Activated CD4-positive, alpha-beta T cell treated with anti-CD3 and anti-CD28 coated beads, Interleukin-2, amount 50 U/mL, for 1 hour (primary cell): ENCODE data around the gene GPR135.

ENCODE experiments used
- DNase-seq: peaks from one replicate; pipeline ENCODE4 v3.0.0-alpha.2; 2020

Gene GPR135, protein sequence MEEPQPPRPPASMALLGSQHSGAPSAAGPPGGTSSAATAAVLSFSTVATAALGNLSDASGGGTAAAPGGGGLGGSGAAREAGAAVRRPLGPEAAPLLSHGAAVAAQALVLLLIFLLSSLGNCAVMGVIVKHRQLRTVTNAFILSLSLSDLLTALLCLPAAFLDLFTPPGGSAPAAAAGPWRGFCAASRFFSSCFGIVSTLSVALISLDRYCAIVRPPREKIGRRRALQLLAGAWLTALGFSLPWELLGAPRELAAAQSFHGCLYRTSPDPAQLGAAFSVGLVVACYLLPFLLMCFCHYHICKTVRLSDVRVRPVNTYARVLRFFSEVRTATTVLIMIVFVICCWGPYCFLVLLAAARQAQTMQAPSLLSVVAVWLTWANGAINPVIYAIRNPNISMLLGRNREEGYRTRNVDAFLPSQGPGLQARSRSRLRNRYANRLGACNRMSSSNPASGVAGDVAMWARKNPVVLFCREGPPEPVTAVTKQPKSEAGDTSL

GRCh38 chr14:59465316-59466135 is at the start of gene GPR135:
Gene GPR135 (minus strand): TSS chr14:59465380. CDS start chr14:59465226, 154 bp downstream.
- DNase-seq = peak; percentile 34

GRCh38 chr14:59511916-59512575 is 46.9 kb upstream of the GPR135 start:
- DNase-seq = no peak

DNA sequence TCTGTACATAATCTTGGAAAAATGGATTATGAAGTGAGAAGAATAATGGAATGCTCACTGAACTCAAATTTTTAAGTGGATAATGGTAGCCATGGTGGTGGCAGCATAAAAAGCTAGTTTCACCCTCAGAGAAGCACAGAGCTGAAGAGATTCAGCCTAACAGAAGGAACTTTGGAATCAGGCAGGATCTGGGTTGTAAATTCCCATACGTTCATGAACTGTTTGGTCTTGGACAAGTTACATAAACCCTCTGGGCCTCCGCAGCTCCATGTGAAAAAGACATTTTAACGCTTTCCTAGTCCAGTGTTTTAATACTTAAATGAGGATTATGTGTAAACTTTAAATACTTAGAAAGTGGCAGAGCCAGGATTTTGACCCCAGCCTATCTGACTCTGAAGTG is 45.8 kb upstream of the GPR135 start:
- DNase-seq = no peak

- DNase-seq = no peak
Measured at GRCh38 chr14:59510001-59510400, 44.8 kb upstream of the GPR135 start.

DNA sequence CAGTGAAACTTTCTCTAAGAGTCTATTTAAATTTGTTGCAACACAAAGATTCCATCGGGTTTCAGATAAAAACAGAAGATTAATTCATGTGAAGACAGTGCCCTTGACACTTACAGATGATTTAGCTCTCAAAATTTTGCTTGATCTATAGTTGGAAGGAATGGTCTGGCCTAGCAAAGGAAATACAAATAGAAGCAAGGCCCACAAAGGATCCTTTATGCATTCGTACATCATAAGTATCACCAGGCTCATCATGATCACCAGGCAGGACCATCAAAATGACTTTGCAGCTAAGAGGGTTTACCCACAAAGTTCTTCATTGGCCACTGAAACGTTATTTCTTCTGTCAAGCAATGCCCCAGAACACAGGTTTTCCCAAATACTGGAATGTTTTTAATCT is 43.9 kb upstream of the GPR135 start:
- DNase-seq = no peak

DNA sequence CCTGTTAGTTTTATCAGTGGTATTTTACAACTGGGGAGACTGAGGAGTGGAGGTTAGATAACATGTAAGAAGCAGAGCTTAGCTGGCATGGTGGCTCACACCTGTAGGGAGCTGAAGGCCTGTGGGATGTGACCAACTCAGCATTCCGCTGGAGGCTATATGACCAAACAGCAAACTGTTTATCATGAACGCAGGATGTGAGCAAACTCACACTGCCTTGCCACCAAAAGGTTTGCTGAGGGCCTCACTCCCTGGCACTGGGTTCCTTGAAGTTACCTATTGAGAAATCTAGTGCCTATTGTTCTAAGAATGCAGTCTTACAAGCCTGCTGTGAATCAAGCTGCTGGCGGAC is 42.5 kb upstream of the GPR135 start:
- DNase-seq = no peak

- peak; percentile 42 for DNase-seq
Measured at GRCh38 chr14:59507063-59507751, 42.0 kb upstream of the GPR135 start.

DNA sequence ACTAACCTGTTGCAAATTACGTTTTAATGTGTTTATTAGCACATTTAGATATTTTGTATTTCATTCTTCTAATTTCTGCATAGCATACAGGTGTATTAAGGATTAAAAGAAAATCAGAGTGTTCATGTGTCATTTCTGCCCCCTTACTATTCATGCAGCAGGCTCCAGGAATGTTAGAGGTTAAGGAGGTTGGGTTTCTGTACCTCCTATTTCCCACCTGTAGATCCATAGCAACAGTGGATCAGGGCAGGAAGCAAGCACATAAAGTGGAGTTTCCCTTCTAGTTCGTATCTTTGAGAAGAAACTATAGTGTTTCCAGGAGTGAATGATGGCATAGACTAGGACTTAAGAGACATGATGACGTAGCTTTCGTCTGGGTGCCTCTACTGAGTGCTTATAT is 38.1 kb upstream of the GPR135 start:
- DNase-seq = no peak

DNA sequence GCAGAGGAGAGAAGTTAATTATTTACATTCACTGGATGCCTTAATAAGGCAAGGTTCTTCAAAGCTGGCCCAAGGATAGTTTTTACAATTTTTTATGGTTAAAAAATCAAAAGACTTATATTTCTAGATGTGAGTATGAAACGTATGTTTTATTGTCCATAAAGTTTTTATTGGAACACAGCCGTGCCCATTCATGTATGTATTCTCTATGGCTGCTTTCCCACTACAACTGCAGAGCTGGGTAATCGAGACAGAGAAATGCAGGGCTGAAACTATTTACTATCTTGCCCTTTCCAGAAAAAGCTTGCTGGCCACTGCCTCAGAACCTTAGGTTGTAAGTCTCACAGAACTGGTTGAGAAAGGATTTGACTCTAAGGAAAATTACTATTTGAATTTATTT is 35.6 kb upstream of the GPR135 start:
- DNase-seq = no peak

- DNase-seq = no peak
Measured at GRCh38 chr14:59492384-59492783, 27.2 kb upstream of the GPR135 start.

DNA sequence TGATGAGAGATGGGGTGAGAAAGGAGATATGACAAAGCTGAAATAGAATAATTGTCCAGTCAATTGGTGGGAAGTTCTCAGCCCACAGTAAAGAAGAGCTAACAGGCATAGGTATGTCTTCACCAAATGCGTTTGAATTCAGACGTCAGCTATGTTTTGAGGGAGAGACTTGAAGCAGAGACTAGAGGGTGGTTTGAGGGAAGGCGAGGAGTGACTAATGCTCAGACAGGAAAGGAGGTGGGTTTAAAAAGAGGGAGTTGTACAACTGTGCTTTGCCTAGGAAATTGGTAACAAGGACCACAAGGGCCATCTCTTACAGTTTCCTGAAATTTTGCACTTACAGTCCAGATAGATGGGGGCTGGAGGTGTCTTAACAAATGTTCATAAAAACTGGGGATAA is 25.6 kb upstream of the GPR135 start:
- DNase-seq = no peak

DNA sequence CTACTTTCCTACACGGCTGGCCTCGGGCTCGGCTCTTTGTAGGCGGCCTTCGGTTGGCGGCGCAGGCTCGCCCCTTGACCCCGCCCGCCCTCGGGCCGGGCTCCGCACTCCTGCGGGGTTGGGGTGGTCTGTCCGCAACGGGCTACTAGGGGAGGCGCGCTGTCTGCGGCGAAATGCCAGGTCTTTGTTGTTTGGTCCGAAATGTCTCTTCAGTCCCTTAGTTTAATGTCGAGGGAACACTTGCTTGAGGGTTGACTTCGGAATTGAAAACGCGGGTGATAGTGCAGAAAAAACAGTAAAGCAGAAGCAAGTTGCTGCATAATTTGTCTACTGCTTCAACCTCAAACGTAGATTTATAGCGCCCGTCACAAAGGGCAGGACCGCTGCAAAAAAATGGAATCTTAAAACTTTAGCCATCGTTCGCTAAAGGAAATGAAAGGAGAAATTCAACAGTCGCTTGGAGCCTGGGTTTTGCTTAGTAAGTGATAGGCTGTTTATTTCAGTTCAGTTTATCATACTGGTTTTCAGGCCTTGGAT is 19.5 kb upstream of the GPR135 start:
- DNase-seq = no peak

- peak; percentile 99 for DNase-seq
Measured at GRCh38 chr14:59483819-59484638, 18.8 kb upstream of the GPR135 start, which contains the start of the genes JKAMP and L3HYPDH. Gene JKAMP (plus strand): TSS chr14:59484517. CDS start chr14:59484590, 73 bp downstream. Gene L3HYPDH (minus strand): TSS chr14:59484408. CDS start chr14:59484316, 92 bp downstream.

- DNase-seq = no peak
Measured at GRCh38 chr14:59483363-59483762, 18.2 kb upstream of the GPR135 start.

DNA sequence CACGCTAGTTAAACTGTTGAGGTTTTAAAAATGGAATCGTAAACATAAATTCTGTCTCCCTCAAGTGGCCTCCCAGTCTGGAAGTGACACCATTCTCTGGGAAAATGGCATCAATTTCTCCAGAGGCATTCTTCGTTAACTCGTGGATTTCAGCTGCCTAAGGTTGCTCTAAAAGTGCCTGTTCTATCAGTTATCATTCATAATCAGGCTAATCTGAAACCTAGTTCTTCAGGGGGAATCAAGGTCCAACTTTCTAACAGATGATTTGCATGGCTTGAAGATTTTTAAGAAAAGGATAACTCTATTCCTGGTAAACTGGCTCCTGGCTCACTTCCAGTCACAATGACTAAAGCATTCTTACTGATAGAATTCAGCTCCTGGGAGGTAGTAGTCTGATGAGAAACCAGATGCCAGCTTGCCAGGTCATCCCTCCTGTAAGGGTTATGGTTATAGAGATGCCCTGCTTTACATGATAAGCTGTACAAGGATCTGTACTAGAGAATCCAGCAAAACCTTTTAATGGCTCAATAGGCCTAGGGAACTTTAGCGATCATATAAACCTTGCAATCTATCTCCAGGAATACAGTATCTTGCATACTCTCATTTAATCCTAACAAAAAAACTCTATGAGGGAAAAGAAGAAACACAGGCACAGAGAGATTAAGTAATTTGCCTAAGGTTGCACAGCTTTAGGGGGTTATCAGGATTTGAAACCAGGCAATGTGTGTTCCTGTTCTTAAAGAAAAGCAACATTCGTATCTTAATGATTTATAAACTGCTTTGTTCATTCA is 17.6 kb upstream of the GPR135 start:
- no peak for DNase-seq

DNA sequence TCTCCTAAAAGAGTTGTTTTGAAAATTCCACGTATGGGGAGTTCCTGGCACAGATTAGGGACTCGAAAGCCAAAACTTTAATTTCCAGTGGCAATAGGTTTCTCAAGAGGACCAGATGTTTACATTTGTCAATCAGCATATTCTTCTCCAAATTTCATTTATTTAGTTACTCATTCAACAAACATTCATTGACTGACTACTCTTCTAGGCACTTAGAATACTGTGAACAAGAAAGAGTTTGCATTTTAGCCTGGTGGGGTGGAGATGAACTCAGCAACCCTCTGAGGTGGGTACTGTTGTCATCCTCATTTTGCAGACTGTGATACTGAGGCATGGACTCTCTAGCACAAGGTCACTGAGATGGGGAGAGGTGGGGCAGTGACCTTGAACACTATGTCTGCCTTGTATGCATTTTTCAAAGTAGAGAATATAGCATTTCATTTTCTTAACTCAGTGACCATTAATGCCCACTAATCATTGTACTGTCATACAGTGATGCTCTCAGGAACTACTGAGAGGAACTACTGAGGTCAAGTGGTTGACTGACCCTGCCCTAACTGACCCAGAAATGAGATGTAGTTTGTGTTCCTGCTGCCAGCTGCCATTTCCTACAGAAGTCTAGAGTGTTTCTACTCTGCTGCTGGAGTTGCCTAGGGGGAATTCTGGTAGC is 16.8 kb upstream of the GPR135 start:
- DNase-seq = no peak

DNA sequence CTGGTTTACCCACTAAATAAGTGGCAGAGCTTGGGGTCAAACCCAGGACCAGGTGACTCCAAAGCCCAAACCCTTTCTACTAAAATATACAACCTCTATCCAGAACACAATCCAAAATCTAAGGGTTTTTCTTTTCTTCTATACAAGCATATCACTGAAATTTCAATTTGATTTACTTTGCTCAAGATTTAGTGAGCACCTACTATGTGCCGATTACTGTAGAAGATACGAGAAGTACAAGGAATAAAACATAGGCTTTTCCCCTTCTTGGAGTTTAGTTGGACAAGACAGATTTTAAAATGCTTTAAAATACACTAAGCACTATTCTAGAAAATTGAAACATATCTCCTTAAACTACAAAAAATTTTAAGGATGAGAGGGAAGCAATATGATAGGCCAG is 16.2 kb upstream of the GPR135 start:
- DNase-seq = no peak

- no peak for DNase-seq
Measured at GRCh38 chr14:59480166-59480565, 15.0 kb upstream of the GPR135 start.

- DNase-seq = no peak
Measured at GRCh38 chr14:59478540-59478939, 13.4 kb upstream of the GPR135 start.

DNA sequence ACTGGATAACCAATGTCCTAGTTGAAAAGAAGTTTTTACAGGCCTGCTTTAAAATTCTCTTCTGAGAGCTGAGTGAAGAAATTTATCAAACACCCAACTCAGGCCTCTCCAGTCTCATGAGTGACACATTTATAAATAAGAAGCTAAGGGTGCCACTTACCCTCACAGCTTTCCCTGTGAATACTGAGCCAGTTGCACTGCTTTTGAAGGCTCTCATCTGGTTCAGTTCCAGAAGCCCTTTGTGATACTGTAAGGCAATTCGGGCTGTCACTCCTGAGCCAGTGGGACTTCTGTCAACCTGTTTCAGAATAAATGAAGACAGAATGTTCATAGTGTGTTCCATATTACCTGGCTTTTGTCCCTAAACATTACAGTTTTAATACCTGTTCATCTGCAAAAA is 10.5 kb upstream of the GPR135 start:
- no peak for DNase-seq
